ENCODE results near the gene ABCA6.
"Not testable (repeated sequence)": the region's sequence is repeated elsewhere in the genome, so short reads cannot be mapped to it uniquely, and the experiment has no call there.

Gene ABCA6

DNA sequence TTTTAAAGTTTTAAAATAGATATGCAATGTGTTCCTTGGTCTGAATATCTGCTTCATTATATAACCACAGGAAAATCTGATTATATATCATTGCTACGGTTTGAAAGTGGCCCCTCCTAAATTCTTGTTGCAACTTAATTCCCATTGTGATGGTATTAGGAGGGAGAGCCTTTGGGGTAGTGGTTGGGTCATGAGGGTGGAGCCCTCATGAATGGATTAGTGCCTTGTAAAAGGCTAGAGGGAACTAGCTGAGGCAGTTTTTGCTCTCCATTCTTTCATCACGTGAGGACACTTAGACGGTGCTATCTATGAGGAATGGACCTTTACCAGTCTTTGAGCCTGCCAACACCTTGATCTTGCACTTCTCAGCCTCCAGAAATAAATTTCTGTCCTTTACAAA lies 7.6 kb downstream of the ABCA6 start:
- no peak for DNase-seq (ENCODE audit: low spot score)

- no peak for DNase-seq (ENCODE audit: low spot score)
Measured at GRCh38 chr17:69130627-69131296, 10.9 kb downstream of the ABCA6 start.

- DNase-seq (ENCODE audit: low spot score): no peak
Measured at GRCh38 chr17:69123626-69124025, 18.1 kb downstream of the ABCA6 start.

DNA sequence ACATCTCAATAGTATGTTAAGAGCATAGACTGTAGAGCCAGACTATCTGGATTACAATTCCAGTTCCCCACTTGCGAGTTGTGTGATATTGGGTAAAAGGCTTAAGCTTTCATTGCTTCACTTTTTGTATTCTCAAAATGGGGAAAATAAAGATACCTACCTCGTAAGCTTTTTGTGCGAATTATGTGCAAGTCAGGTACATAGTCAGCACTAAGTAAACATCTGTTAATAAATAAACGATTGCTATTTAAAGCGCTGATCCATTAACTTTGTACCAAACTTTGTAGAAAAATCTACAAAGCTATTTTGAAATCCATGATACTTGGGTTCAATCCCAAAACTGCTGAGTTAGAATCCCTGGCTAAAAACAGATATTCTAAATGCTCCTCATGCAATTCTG lies 19.6 kb downstream of the ABCA6 start:
- DNase-seq (ENCODE audit: low spot score): no peak

GRCh38 chr17:69117855-69118784 lies 23.6 kb downstream of the ABCA6 start:
- DNase-seq (ENCODE audit: low spot score): no peak

DNA sequence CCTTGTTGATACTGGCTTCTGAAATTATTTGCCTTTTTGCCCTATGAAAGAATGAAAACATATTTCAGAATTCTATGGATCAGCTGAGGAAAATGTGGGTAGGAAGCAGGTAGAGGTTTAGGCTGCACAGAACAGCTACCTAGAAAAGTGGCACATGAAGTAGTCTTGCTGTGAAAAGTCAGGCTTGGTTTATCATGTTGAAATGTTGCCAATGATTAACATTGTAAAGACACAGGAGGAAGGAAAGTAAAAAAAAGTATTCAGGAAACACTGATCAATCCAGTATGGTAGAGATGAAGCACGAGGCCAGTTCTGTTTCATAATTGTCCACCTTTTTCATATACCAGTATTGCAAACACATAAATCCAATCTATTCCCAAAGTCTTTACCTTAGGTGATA lies 29.9 kb downstream of the ABCA6 start:
- no peak for DNase-seq (ENCODE audit: low spot score)

GRCh38 chr17:69105907-69106730 lies 35.6 kb downstream of the ABCA6 start:
- no peak for DNase-seq (ENCODE audit: low spot score)

GRCh38 chr17:69103557-69104233 lies 38.0 kb downstream of the ABCA6 start:
- DNase-seq (ENCODE audit: low spot score): no peak

DNA sequence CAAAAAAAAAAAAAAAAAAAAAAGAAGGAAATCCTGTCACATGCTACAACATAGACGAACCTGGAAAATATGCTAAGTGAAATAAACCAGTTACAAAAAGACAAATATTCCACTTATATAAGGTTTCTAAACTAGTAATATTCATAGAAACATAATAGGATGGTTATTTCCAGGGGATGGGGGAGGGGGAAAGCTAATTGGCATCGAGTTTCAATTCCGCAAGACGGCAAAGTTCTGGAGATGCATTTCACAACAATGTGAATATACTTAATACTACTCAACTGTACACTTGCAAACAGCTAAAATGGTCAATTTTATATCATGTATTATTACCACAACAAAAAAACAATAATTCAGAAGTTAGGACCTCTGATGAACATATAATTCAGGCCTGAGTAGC lies 43.1 kb downstream of the ABCA6 start:
- DNase-seq (ENCODE audit: low spot score): no peak

DNA sequence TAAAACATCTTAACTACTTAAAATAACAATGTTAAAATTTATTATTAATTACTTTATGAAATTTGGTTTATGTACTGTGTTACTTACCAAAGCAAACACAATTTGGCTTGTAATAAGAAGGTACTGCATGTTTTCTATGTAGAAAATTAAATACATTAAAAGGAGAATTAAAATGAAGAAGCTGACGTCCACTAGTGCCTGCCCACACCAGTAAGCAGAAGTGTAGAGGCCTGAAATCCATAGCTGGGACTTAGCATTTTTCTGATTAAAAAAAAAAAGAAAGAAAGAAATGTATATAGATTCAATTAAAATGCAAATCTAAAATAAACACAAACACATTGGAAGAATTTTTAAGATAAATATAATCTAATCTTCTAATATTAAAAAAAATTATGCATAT lies 45.2 kb downstream of the ABCA6 start:
- DNase-seq (ENCODE audit: low spot score): no peak

- no peak for DNase-seq (ENCODE audit: low spot score)
Measured at GRCh38 chr17:69093995-69094394, 47.7 kb downstream of the ABCA6 start.

DNA sequence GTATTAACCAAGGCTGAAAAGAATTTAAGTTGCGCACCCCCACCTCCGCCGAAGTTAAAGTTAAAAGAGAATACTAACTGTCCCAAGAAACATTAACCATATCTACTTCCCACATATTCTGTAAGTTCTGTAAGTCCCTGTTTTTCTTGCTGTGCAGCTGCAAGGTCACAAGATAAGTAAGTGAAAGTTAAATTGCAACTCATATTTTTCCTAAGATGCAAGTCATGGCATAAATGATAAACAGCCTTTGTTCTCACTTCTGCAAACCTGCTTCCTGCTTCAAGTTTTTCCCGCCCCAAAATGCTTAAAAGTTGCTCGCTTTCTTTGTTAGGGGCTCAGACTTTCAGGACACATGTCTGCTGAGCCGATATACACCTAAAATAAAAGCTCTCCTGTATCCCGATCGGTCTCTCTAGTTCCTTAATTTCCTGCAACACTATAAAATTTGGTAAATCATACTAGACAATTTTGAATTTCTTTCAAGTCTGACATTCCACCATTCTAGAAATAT lies 48.4 kb downstream of the ABCA6 start:
- DNase-seq (ENCODE audit: low spot score): no peak

- no peak for DNase-seq (ENCODE audit: low spot score)
Measured at GRCh38 chr17:69090365-69090764, 51.3 kb downstream of the ABCA6 start.

DNA sequence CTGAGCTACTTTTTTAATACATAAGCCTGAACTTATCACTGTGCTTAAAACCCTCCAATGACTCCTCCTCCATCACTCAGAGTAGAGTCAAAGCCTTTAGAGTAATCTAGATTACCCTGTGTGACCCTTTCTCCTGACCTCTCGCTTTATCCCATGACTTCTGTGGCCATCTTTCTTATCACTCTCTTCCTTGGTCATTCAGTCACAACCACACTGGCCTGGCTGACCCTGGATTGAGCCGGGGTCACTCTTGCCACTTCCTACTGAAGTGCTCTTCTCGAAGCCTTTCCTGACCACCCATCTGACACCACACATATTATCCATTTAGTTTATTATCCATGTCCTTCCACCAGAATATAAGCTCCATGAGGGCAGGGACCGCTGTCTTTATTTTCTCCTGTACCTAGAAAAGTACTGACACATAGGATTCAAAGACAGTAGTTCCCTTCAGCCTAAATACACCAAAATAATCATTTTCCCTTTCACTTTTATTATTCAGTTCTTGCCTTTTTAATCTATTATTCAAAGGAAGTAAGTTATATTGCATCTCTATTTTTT lies 53.0 kb downstream of the ABCA6 start:
- DNase-seq (ENCODE audit: low spot score): no peak

- DNase-seq (ENCODE audit: low spot score): no peak
Measured at GRCh38 chr17:69086641-69087040, 55.1 kb downstream of the ABCA6 start.

DNA sequence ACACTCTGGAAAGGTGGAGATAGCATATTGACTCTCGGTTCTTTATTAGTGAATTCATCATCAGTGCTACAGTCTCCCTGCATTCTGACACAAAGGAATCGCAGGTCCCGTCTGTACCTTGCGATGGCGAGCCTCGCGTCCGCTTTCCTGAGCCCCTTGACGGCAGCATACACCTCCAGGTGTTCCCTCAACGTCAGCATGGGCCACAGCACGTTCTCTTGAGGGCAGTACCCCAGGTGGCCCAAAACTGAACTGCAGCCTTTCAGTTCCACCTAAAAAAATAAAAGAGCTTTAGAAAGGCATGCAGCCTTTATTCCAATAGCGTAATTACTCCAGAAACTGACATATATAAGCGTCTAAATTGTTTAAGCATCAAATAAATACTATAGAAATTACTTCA lies 56.8 kb downstream of the ABCA6 start:
- DNase-seq (ENCODE audit: low spot score): no peak

DNA sequence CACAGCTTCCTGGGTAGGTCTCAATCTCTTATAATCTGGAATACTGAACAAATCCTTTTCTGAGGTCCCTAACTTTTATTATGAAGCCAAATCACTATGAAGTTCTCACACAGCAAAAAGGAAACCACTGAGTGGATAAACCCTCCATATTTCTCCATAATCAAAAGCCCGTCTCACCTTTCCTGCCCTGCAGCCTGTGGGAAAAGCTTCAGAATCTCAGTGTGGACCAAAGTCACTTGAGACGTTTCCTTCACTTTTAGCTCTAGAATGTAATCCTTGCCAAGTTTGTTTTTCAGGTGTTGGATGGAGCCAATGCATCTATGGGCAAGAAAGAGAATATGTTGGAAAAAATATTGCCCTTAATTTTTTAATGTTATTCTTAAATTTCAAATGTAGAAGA lies 59.0 kb downstream of the ABCA6 start:
- no peak for DNase-seq (ENCODE audit: low spot score)

DNA sequence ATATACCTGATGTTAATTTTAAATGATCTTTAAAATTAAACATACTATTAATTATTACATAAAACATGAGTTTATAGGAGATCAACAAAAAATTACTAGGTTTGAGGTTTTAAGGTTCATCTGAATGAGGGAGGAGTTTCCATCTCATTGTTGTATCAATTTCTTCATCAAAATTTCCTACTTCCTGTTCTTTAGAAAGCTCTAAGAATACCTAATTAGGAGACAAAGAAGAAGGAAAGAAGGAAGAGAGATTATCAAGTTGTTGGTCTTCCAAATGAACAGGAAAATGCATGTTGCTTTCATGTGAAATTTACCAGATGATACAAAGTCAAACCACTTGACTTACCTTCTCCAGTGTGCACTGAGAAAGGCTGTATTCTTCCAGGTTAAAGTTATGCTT lies 62.8 kb downstream of the ABCA6 start:
- no peak for DNase-seq (ENCODE audit: low spot score)

GRCh38 chr17:69075823-69076222 lies 65.9 kb downstream of the ABCA6 start:
- no peak for DNase-seq (ENCODE audit: low spot score)

DNA sequence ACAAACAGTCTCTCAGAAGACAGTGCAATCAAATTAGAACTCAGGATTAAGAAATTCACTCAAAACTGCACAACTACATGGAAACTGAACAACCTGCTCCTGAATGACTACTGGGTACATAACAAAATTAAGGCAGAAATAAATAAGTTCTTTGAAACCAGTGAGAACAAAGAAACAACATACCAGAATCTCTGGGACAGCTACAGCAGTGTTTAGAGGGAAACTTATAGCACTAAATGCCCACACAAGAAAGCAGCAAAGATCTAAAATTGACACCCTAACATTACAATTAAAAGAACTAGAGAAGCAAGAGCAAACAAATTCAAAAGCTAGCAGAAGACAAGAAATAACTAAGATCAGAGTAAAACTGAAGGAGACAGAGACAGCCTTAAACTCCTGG lies 68.3 kb downstream of the ABCA6 start:
- DNase-seq (ENCODE audit: low spot score): not testable (repeated sequence)

- not testable (repeated sequence) for DNase-seq (ENCODE audit: low spot score)
Measured at GRCh38 chr17:69072803-69073256, 68.9 kb downstream of the ABCA6 start.
